Measurements from ENCODE around the gene RPL28. TPM values are rescaled to one million over a fixed set of nuclear protein-coding genes. Genes with fewer than 3 reads are reported as not detected.
A peak's percentile ranks its signal among the peaks of the same experiment; 100 is the strongest.
"Not testable (repeated sequence)": the region's sequence is repeated elsewhere in the genome, so short reads cannot be mapped to it uniquely, and the experiment has no call there.

RPL28 gene
- total RNA-seq, 2 donors from 2014 or later, result 1,106 to 1,518 TPM

DNA sequence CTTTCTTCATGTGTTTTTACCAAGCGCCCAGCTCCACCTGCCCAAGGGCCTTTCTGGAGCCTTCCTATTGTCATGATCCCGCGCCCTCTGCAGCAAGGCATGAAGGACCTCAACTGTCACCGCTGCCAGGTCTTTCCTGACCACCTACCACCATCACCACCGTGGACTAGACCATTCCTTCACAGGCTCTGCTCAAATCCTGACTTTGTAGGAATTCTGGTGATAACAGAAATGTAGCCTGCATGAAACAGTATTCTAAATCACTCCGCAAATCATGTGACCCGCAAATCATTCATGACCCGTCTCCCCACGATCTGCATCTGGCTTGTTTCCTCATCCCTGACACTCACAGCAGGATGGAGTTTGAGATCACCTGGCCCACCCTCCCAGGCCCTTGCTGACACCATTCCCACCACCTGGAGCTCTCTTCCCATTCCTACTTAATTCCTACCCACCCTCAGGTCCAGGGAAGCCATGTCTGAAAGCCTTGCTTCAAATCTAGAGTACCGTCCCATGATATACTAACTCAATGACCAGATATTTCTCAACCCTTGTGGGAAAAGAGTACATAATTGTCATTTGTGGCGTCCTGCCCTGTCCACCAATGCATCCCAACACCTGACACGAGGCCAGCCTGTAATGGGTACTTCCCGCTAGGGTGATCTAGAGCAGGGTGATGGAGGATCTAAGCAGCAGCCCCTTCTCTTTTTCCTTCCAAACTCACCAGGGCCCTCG is 20.5 kb downstream of the RPL28 start:
- Mint-ChIP-seq H3K27ac (peak overlapping the region; percentile 74 to 97), H3K27me3 (no peaks in the 10 kb centered on the region), H3K4me3 (peak overlapping the region; percentile 96), H3K36me3 (peaks cover 20% of the 10 kb centered on the region), H3K4me1 (ENCODE audit: low read depth in 2 of 2) (peaks cover 32% of the 10 kb centered on the region in 2 donors), H3K9me3 (no peaks in the 10 kb centered on the region)
- DNase-seq (ENCODE audit: low spot score), result no peak
- ATAC-seq, result no peak

DNA sequence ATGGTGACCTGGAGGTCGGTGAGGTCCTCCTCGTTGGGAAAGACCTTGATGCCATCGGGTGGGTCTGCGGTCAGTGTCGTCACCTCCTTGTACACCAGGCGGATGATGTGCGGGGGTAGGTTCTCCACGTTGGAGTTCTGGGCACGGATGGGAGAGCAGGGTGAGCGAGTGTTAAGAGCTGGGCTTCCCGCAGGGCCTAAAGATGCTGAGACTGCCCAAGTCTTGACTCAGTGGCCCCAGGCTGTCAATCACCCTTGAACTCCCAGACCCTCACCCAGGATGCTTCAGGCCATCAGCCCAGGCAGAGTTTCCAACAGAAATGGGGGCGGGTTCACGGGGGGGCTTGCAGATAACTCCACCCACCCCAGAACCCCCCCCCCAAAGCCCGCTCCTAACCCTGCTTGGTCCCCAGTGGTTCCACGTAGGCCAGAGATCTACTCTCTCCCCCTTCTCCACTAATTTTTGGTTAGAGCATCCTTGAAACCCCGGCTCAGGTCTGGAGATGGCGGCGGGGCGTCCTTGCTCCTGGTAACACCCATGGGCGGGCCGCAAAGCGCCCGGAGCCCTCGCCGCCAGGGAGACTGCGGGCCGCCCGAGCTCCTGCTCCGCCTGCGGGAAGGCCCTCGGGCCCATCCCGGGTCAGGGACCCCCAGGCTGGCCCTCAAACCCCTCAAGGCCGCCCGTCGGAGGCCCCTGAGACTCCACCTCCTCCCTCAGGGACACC is 21.3 kb downstream of the RPL28 start:
- no peak for ATAC-seq
- peak; percentile 70 for DNase-seq (ENCODE audit: low spot score)
- Mint-ChIP-seq H3K4me1 (ENCODE audit: low read depth in 2 of 2) (peaks cover 32% of the 10 kb centered on the region in 2 donors), H3K27ac (peak overlapping the region; percentile 95 to 97), H3K9me3 (no peaks in the 10 kb centered on the region), H3K27me3 (no peaks in the 10 kb centered on the region), H3K4me3 (peak overlapping the region; percentile 96), H3K36me3 (peaks cover 20% of the 10 kb centered on the region)

DNA sequence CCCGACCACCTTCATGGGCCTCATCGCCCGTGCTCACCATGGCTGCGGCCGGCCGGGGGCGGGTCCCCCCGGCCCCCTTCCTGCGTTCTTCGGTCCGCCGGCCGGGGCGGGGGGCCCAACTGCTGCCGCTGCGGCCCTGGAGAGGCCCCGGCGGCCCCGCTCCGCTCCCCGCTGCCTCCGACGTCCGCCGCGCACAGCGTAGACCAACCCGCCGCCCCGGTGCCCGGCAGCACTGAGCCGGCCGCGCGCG is 21.7 kb downstream of the RPL28 start, which contains the start of gene UBE2S:
Gene UBE2S (minus strand): TSS at position 239 of the 250 bp plus-strand sequence. CDS start 199 bp downstream, at position 40.
- H3K27me3 Mint-ChIP-seq; DNase-seq (ENCODE audit: low spot score); H3K9me3 Mint-ChIP-seq: not testable (repeated sequence)
- peak in 1 of 2 donors; percentile 89 for ATAC-seq
- H3K36me3 Mint-ChIP-seq, result peaks cover 20% of the 10 kb centered on the region
- peak within 1 kb of the TSS; percentile 95 to 97 for H3K27ac Mint-ChIP-seq
- H3K4me1 Mint-ChIP-seq (ENCODE audit: low read depth in 2 of 2), result peaks cover 32% of the 10 kb centered on the region in 2 donors
- peak within 1 kb of the TSS; percentile 96 for H3K4me3 Mint-ChIP-seq

DNA sequence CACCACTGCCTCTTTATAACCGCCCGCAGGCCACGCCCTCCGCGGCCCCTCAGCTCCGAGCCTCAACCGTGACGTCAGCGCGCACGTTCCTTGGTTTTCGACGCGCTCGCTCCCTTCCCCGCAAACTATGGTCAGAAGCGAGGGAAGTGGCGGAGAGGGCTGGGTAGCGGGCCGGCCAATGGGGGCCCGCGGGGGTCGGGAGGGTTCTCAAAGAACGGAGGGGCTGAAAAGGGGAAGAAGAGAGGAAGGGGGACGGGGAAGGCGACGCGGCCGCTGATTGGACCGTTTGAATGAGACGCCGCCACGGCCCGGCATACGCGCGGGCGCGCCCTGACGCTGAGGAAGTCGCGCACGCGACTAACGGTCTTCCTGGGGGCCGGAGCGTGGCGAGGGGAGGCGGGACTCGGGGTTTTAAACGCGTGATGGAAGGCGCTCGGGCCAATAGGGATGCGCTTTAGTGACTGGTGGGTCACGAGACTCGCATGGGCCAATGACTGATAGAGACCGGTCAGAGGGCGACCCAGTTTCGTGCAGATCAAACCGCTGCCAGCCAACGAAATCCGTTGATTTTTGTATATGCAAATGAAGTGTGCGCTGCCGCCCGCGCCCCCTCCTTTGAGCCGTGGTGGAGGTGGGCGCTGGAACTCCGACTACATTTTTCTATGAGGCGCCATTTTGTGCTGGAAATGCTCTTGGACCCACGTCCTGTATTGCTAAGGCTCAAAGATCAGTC is 22.2 kb downstream of the RPL28 start:
- H3K9me3 Mint-ChIP-seq, result no peaks in the 10 kb centered on the region
- H3K27me3 Mint-ChIP-seq, result no peaks in the 10 kb centered on the region
- peaks cover 31 to 32% of the 10 kb centered on the region in 2 donors for H3K4me1 Mint-ChIP-seq (ENCODE audit: low read depth in 2 of 2)
- H3K4me3 Mint-ChIP-seq, result peak overlapping the region; percentile 96
- H3K27ac Mint-ChIP-seq, result peak overlapping the region; percentile 95 to 97
- peaks cover 19% of the 10 kb centered on the region for H3K36me3 Mint-ChIP-seq
- peak; percentile 91 to 94 for ATAC-seq
- peak; percentile 98 for DNase-seq (ENCODE audit: low spot score)

DNA sequence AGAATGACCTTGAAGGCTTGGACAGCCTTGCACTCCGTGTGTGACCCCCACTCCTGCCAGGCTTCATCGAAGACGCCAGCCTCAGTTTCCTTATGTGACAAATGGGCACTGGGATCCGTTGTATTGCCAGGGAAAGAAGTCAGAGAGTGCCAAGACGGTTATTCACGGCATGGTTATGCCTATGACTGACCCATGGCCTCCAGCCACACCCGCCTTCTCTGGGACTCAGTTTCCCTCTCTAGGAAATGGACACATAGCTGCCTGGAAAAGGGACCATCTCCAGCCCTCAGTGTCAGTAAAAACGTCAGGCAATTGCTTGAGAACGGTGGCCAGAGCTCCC is 22.8 kb downstream of the RPL28 start:
- DNase-seq (ENCODE audit: low spot score) (no peak), ATAC-seq (no peak)
- Mint-ChIP-seq H3K4me3 (peak overlapping the region; percentile 96), H3K9me3 (no peaks in the 10 kb centered on the region), H3K27ac (peak overlapping the region; percentile 95 to 97), H3K36me3 (peaks cover 14% of the 10 kb centered on the region), H3K4me1 (ENCODE audit: low read depth in 2 of 2) (peaks cover 28% of the 10 kb centered on the region in 2 donors), H3K27me3 (no peaks in the 10 kb centered on the region)

DNA sequence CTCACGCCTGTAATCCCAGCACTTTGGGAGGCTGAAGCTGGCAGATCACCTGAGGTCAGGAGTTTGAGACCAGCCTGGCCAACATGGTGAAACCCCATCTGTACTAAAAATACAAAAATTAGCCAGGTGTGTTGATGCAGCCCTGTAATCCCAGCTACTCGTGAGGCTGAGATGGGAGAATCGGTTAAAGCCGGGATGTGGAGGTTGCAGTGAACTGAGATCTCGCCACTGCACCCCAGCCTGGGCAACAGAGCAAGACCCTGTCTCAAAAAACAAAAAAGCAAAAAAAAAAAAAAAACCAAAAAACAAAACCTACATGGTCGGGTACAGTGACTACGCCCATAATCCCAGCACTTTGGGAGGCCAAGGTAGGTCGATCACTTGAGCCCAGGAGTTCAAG is 23.4 kb downstream of the RPL28 start:
- H3K4me3 Mint-ChIP-seq, result peak overlapping the region; percentile 96
- peaks cover 28% of the 10 kb centered on the region in 2 donors for H3K4me1 Mint-ChIP-seq (ENCODE audit: low read depth in 2 of 2)
- not testable (repeated sequence) for ATAC-seq; H3K9me3 Mint-ChIP-seq; DNase-seq (ENCODE audit: low spot score); H3K27me3 Mint-ChIP-seq
- H3K36me3 Mint-ChIP-seq, result peaks cover 14% of the 10 kb centered on the region
- H3K27ac Mint-ChIP-seq, result peak overlapping the region in 1 of 2 donors; percentile 95

DNA sequence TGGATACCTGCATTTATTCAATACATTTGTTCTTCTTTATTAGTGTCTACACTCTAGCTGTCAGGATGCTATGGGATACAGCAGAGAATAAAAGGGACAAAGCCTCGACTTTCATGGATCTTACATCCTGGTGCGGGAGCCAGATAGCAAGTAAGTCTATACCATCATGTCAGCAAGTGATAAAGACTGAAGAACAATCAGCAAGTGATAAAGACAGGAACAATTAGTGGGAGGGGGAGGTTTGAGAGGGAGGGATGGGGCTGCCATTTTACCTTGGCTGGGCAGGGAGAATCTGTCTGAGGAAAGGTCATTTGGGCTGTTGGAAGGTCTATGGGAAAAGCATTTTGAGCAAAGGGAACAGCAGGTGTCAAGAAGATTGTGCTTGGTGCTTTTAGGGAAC is 24.4 kb downstream of the RPL28 start:
- Mint-ChIP-seq H3K4me1 (ENCODE audit: low read depth in 2 of 2) (peaks cover 28% of the 10 kb centered on the region in 2 donors), H3K36me3 (peaks cover 14% of the 10 kb centered on the region), H3K9me3 (no peaks in the 10 kb centered on the region), H3K27me3 (no peaks in the 10 kb centered on the region), H3K27ac (no peak overlapping the region), H3K4me3 (peak overlapping the region; percentile 51)
- ATAC-seq, result no peak
- DNase-seq (ENCODE audit: low spot score), result no peak

DNA sequence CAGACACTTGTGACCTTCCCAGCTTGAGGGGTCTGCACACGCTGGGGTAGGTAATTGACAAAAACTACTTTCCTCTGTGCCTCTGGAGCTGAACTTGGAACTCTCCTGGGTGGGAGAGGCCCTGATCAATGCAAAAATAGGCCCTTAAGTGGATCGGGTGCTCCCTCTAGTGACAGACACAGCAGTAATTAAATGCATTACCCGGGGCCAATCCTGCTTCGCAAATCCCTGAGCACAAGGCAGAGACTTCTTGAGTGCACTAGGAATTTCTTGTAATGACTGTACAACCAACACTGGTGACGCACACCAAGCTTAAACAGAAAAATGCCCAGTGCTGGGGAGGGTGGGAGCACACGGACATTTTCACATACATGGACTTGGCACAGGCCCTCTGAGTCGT is 32.5 kb downstream of the RPL28 start:
- Mint-ChIP-seq H3K36me3 (no peaks in the 10 kb centered on the region), H3K27ac (no peak overlapping the region), H3K4me3 (no peak overlapping the region), H3K4me1 (ENCODE audit: low read depth in 2 of 2) (peaks cover 4 to 6% of the 10 kb centered on the region in 2 donors), H3K27me3 (peaks cover 6% of the 10 kb centered on the region in 2 donors), H3K9me3 (no peaks in the 10 kb centered on the region)
- peak; percentile 67 to 70 for ATAC-seq
- no peak for DNase-seq (ENCODE audit: low spot score)

DNA sequence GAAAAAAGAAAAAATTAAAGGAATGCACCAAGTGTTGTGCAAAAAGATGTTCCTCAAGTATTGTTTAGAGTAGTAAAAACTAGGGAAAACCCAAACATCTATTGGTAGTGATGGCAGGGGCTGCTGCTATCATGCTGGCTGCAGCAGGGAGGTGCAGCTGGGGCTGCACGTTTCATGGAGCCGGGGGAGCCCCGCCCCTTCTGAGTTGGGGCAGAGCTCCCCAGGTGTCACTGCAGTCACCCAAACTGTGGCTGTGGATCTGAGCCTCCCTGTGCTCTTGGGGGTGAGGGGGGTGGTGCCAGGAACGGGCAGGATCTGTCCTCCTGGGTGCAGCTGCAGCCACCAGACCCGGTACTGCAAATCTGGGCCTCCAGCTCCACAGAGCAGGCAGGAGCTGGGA is 33.4 kb downstream of the RPL28 start:
- no peaks in the 10 kb centered on the region for H3K9me3 Mint-ChIP-seq
- no peak overlapping the region for H3K27ac Mint-ChIP-seq
- peaks cover 4 to 6% of the 10 kb centered on the region in 2 donors for H3K4me1 Mint-ChIP-seq (ENCODE audit: low read depth in 2 of 2)
- peak in 1 of 2 donors; percentile 24 for ATAC-seq
- peaks cover 6 to 10% of the 10 kb centered on the region in 2 donors for H3K27me3 Mint-ChIP-seq
- H3K36me3 Mint-ChIP-seq, result no peaks in the 10 kb centered on the region
- no peak for DNase-seq (ENCODE audit: low spot score)
- H3K4me3 Mint-ChIP-seq, result no peak overlapping the region

DNA sequence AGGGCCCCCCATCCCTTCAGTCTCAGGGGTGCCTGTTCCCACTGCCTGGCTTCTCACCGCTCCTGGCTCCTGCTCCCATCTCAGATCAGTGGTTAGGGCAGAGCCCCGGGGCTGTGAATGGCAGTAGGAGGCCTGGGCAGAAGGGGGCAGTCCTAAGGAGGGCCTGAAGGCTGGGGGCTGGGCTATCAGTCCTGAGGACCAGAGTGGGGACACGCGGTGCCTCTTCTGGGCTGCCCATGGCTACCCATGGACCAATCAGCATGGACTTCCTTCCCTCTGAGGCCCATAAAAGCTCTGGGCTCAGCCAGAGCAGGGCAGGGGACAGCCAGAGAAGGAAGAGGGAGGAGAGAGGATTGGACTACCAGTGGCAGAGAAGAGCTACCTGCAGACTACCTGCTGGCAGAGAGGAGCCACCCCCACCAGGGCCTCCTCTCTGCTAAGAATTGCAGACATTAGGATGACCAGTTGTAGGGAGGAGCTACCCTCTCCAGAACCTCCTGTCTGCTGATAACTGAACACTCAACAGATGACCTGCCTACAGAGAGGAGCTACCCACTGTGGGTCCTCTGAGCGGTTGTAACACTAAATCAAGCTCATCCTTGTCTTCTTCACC is 34.0 kb downstream of the RPL28 start:
- H3K27ac Mint-ChIP-seq, result no peak overlapping the region
- H3K27me3 Mint-ChIP-seq, result peaks cover 6 to 15% of the 10 kb centered on the region in 2 donors
- no peaks in the 10 kb centered on the region for H3K36me3 Mint-ChIP-seq

DNA sequence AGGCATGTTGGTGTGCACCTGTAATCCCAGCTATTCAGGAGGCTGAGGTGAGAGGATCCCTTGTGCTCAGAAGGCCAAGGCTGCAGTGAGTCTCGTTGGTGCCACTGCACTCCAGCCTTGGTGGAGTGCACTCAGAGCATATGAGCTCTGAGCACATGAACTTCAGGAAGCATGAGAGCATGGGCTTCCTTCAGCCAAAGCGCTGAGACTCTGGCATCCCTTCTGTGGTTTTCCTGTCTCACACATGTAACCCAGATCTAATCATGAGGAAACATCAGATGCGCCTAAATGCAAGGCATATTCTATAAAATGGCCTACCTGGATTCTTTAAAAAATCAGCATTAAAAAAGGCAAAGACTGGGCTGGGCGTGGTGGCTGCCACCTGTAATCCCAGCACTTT is 35.5 kb downstream of the RPL28 start:
- H3K27me3 Mint-ChIP-seq, result peaks cover 6 to 20% of the 10 kb centered on the region in 2 donors
- not testable (repeated sequence) for DNase-seq (ENCODE audit: low spot score); H3K4me1 Mint-ChIP-seq (ENCODE audit: low read depth in 2 of 2); H3K36me3 Mint-ChIP-seq; H3K27ac Mint-ChIP-seq; H3K9me3 Mint-ChIP-seq; H3K4me3 Mint-ChIP-seq
- peak in 1 of 2 donors; percentile 61 for ATAC-seq

More for the DNA sequence above, 34.0 kb downstream of the RPL28 start:
- Mint-ChIP-seq H3K4me3 (no peak overlapping the region), H3K9me3 (no peaks in the 10 kb centered on the region), H3K4me1 (ENCODE audit: low read depth in 2 of 2) (peaks cover 4 to 6% of the 10 kb centered on the region in 2 donors)
- peak in 1 of 2 donors; percentile 24 for ATAC-seq
- DNase-seq (ENCODE audit: low spot score), result no peak

DNA sequence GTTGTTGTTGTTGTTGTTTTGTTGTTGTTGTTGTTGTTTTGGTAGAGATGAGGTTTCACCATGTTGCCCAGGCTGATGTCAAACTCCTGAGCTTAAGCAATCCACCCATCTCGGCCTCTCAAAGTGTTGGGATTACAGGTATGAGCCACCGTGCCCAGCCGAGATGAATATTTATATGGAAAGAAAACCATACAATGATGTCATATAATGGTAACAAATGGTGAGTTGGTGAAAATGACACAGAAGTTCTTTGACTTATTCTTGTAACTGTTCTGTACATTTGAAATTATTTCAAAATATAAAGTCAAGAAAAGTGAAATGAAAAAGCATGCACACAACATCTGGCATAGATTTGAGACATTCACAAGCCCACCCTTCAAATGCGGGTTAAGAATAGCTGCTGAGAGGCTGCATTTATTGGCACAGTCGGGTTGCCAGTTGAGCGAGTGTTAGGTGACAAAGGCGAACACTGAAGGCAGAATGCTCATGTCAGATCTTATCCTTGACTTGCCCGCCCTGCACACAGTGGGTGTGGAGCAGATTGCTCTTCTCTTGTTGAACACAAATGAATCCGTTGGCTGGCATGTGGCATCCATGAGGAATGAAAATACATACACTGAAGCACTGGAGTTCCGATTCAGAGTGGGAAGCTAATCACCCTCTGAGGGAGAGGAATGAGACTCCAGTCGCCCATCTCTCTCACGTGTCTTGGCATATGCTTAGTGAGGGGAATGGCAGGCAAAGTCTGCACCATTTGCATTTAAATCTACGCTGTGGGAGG is 37.7 kb downstream of the RPL28 start:
- Mint-ChIP-seq H3K27ac (no peak overlapping the region), H3K4me1 (ENCODE audit: low read depth in 2 of 2) (peaks cover 4 to 6% of the 10 kb centered on the region in 2 donors), H3K27me3 (peaks cover 3 to 20% of the 10 kb centered on the region in 2 donors), H3K9me3 (no peaks in the 10 kb centered on the region), H3K4me3 (no peak overlapping the region), H3K36me3 (no peaks in the 10 kb centered on the region)
- no peak for DNase-seq (ENCODE audit: low spot score)
- no peak for ATAC-seq

DNA sequence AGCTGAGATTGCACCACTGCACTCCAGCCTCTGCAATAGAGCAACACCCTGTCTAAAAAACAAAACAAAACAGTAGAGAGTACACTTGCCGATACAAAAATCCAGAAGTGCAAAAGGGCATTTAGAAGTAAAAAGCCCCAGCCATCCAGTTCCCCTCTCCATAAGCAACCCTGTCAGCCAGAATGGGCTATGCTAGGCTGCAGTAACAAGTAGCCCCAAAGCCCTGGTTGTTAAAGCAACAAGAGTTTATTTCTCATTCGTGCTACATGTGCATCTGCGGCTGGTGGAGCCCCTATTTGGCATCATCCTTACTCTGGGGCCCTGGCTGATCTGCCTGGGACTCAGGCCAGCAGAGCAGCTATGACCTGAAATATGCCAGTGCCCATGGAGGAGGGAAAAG is 38.8 kb downstream of the RPL28 start:
- ATAC-seq, result no peak

More for the DNA sequence above, 38.8 kb downstream of the RPL28 start:
- peaks cover 7 to 20% of the 10 kb centered on the region in 2 donors for H3K27me3 Mint-ChIP-seq
- no peak overlapping the region for H3K27ac Mint-ChIP-seq
- H3K9me3 Mint-ChIP-seq, result no peaks in the 10 kb centered on the region
- H3K4me1 Mint-ChIP-seq (ENCODE audit: low read depth in 2 of 2), result peaks cover 4 to 6% of the 10 kb centered on the region in 2 donors
- no peak overlapping the region for H3K4me3 Mint-ChIP-seq
- DNase-seq (ENCODE audit: low spot score), result no peak
- no peaks in the 10 kb centered on the region for H3K36me3 Mint-ChIP-seq
